Calu3 (cell line): Measurements from ENCODE around the gene P3H2. TPM values are rescaled to one million over a fixed set of nuclear protein-coding genes. Genes with fewer than 3 reads are reported as not detected.

ENCODE experiments used
- BruUV-seq: library from RNA; stranded (reverse); fragments of 400-500 nt; replicated peaks from 2 replicates; lab custom pipeline; 2021; lab: Mats Ljungman, UMichigan
- CTCF ChIA-PET: fragments of 300-600 bp; sonication (Branson Sonifier 250); formaldehyde crosslinking; loops from one replicate; lab custom pipeline; 2022; ENCODE audit warnings: antibody characterized with exemption; lab: Charles Lee
- DNase-seq: peaks from one replicate; pipeline ENCODE4 v3.0.0; 2022
- H3K27ac Mint-ChIP-seq: one replicate; pipeline ENCODE4 v1.8.0; 2022; ENCODE audit warnings: mixed read lengths; ENCODE audit not compliant: unreplicated experiment
- H3K27me3 Mint-ChIP-seq: one replicate; pipeline ENCODE4 v1.8.0; 2022; ENCODE audit warnings: mixed read lengths; ENCODE audit not compliant: unreplicated experiment
- H3K36me3 Mint-ChIP-seq: one replicate; pipeline ENCODE4 v1.8.0; 2022; ENCODE audit warnings: mild to moderate bottlenecking, moderate library complexity, mixed read lengths; ENCODE audit not compliant: insufficient read depth, unreplicated experiment
- H3K4me1 Mint-ChIP-seq: one replicate; pipeline ENCODE4 v1.8.0; 2022; ENCODE audit warnings: mild to moderate bottlenecking, low read depth, mixed read lengths; ENCODE audit not compliant: unreplicated experiment
- H3K4me3 Mint-ChIP-seq: one replicate; pipeline ENCODE4 v1.8.0; 2022; ENCODE audit warnings: mild to moderate bottlenecking, low read depth, moderate library complexity, mixed read lengths; ENCODE audit not compliant: unreplicated experiment
- H3K9me3 Mint-ChIP-seq: one replicate; pipeline ENCODE4 v1.8.0; 2022; ENCODE audit warnings: low read depth, mixed read lengths; ENCODE audit not compliant: unreplicated experiment
- CTCF ChIP-seq: fragments of 200-600 bp; IDR thresholded peaks from one replicate; pipeline ENCODE4 v1.8.0; 2022; ENCODE audit warnings: antibody characterized with exemption; ENCODE audit not compliant: unreplicated experiment
- intact Hi-C: fragments of 100-400 bp; cut with micrococcal nuclease; formaldehyde crosslinking; loops from one replicate; pipeline ENCODE4 v1.10.0; 2022; ENCODE audit not compliant: unreplicated experiment
- total RNA-seq: library from RNA; stranded (reverse); gene quantifications from 2 replicates; pipeline ENCODE4 v1.2.3, GENCODE V29; 2022

The P3H2 gene
- total RNA-seq, 1 experiment from 2014 or later = 7.1 TPM

- intact Hi-C loops = no loop called here
- no peaks in the 10 kb centered on the region for H3K4me1 Mint-ChIP-seq
- no peaks in the 10 kb centered on the region for H3K27me3 Mint-ChIP-seq
- H3K36me3 Mint-ChIP-seq = no peaks in the 10 kb centered on the region
- TF ChIP-seq CTCF = no peak
- H3K4me3 Mint-ChIP-seq = no peak overlapping the region
- H3K9me3 Mint-ChIP-seq = no peaks in the 10 kb centered on the region
- no peak for DNase-seq
- CTCF ChIA-PET = no interaction called here
- no TSS peak for BruUV-seq
- H3K27ac Mint-ChIP-seq = no peak overlapping the region
Observed at GRCh38 chr3:190043741-190044140, 77.0 kb downstream of the P3H2 start.

- H3K4me3 Mint-ChIP-seq = no peak overlapping the region
- peaks cover 11% of the 10 kb centered on the region for H3K4me1 Mint-ChIP-seq
- H3K27me3 Mint-ChIP-seq = no peaks in the 10 kb centered on the region
- no peak for DNase-seq
- no peak for TF ChIP-seq CTCF
- CTCF ChIA-PET = no interaction called here
- H3K27ac Mint-ChIP-seq = no peak overlapping the region
- H3K9me3 Mint-ChIP-seq = no peaks in the 10 kb centered on the region
- H3K36me3 Mint-ChIP-seq = no peaks in the 10 kb centered on the region
- intact Hi-C loops = no loop called here
- BruUV-seq = no TSS peak
Observed at GRCh38 chr3:190042558-190042957, 78.1 kb downstream of the P3H2 start.

DNA sequence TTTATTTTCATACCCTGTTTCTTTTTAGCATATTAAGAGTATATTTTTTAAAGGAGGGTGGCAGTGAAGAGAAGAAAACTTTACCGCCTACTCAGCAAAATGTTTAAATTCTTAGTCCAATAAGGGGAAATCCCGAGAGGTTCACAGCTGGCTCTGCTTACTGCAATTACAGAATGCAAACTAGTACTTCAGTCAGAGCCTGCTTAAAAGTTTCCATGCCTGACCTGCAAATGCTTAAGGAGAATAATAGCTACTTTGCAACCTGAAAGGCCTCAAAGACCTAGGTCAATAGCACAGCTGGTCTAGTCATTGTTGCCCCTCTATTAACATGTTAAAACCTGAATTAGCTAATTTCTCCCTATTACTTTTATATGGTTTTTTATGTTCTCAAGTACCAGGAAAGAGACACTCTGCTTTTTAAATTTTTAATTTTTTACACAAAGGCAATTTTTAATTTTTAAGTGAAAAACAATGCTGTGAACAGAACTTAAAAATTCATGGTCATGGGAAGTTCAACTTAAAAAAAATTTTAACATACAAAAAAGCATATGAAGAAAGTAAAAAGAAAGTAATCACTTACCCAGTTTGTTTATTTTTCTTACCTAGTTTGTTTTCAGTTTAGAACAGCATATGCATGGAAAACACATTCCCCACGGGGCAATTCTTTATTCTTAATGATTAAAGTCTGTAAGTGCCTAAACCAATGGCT lies 79.2 kb downstream of the P3H2 start:
- no peaks in the 10 kb centered on the region for H3K36me3 Mint-ChIP-seq
- H3K4me3 Mint-ChIP-seq = no peak overlapping the region
- no peak for DNase-seq
- no peaks in the 10 kb centered on the region for H3K9me3 Mint-ChIP-seq
- TF ChIP-seq CTCF = no peak
- CTCF ChIA-PET = interaction anchor here (0.7 kb wide), 1 partner anchor 282 kb away, joined by 8 read pairs; no protein-coding TSS in a partner anchor
- intact Hi-C loops = no loop called here
- H3K27ac Mint-ChIP-seq = no peak overlapping the region
- no TSS peak for BruUV-seq
- H3K27me3 Mint-ChIP-seq = no peaks in the 10 kb centered on the region
- peaks cover 11% of the 10 kb centered on the region for H3K4me1 Mint-ChIP-seq

- H3K4me1 Mint-ChIP-seq = peaks cover 11% of the 10 kb centered on the region
- BruUV-seq = no TSS peak
- CTCF ChIA-PET = no interaction called here
- H3K9me3 Mint-ChIP-seq = no peaks in the 10 kb centered on the region
- H3K4me3 Mint-ChIP-seq = no peak overlapping the region
- DNase-seq = no peak
- no peaks in the 10 kb centered on the region for H3K27me3 Mint-ChIP-seq
- H3K36me3 Mint-ChIP-seq = no peaks in the 10 kb centered on the region
- no peak overlapping the region for H3K27ac Mint-ChIP-seq
- no peak for TF ChIP-seq CTCF
- intact Hi-C loops = no loop called here
Observed at GRCh38 chr3:190040145-190040544, 80.6 kb downstream of the P3H2 start.
